ENCODE results near the gene MSL3B.

Gene MSL3B

DNA sequence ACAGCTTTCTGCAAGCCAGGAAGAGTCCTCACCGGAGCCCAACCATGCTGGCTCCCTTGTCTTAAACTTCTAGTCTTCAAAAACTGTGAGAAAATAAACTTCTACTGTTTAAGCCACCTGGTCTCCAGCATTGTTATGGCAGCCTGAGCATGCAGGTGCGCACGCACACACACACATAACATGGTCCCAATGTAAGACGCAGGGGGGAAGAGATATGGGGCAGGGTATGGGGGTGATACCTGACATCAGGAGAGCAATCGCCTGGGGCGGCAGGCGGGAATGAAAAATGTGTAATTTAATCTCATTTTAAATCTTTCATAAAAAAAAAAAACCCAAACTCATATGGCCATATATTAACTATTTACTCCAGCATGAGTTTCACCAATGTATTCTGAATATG, 31.8 kb downstream of the MSL3B start:
- DNase-seq (no peak), ATAC-seq (ENCODE audit: insufficient read depth, low FRiP score) (no peak)
- H3K27me3 ChIP-seq (ENCODE audit: control insufficient read depth in 3 of 3, insufficient read depth in 3 of 3, low read length in 2 of 3): no peaks in the 10 kb centered on the region
- 97 to 98% methylated on average over 7 of the region's 7 CpGs for WGBS, 2 donors
- peaks cover 0 to 17% (median 4%) of the 10 kb centered on the region in 4 donors for H3K36me3 ChIP-seq (ENCODE audit: control insufficient read depth in 4 of 4, insufficient read depth in 4 of 4, low read length in 4 of 4)
- TF ChIP-seq, protein P1, sequence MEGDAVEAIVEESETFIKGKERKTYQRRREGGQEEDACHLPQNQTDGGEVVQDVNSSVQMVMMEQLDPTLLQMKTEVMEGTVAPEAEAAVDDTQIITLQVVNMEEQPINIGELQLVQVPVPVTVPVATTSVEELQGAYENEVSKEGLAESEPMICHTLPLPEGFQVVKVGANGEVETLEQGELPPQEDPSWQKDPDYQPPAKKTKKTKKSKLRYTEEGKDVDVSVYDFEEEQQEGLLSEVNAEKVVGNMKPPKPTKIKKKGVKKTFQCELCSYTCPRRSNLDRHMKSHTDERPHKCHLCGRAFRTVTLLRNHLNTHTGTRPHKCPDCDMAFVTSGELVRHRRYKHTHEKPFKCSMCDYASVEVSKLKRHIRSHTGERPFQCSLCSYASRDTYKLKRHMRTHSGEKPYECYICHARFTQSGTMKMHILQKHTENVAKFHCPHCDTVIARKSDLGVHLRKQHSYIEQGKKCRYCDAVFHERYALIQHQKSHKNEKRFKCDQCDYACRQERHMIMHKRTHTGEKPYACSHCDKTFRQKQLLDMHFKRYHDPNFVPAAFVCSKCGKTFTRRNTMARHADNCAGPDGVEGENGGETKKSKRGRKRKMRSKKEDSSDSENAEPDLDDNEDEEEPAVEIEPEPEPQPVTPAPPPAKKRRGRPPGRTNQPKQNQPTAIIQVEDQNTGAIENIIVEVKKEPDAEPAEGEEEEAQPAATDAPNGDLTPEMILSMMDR (IDR thresholded peaks at IDR 0.05; ENCODE audit: control extremely low read depth, extremely low read depth): no peak
- H3K9ac ChIP-seq (ENCODE audit: insufficient read depth in 1 of 2, low read length in 2 of 2): no peak overlapping the region
- H3K9me3 ChIP-seq (ENCODE audit: control insufficient read depth in 4 of 4, insufficient read depth in 3 of 4, low read length in 3 of 4): no peaks in the 10 kb centered on the region
- peaks cover 0 to 9% (median 0%) of the 10 kb centered on the region in 5 donors for H3K4me1 ChIP-seq (ENCODE audit: control insufficient read depth in 5 of 5, insufficient read depth in 5 of 5, low read length in 5 of 5)
- H3K4me3 ChIP-seq: no peak overlapping the region
- H3K27ac ChIP-seq (ENCODE audit: low read depth in 1 of 2, low read length in 1 of 2): no peak overlapping the region

DNA sequence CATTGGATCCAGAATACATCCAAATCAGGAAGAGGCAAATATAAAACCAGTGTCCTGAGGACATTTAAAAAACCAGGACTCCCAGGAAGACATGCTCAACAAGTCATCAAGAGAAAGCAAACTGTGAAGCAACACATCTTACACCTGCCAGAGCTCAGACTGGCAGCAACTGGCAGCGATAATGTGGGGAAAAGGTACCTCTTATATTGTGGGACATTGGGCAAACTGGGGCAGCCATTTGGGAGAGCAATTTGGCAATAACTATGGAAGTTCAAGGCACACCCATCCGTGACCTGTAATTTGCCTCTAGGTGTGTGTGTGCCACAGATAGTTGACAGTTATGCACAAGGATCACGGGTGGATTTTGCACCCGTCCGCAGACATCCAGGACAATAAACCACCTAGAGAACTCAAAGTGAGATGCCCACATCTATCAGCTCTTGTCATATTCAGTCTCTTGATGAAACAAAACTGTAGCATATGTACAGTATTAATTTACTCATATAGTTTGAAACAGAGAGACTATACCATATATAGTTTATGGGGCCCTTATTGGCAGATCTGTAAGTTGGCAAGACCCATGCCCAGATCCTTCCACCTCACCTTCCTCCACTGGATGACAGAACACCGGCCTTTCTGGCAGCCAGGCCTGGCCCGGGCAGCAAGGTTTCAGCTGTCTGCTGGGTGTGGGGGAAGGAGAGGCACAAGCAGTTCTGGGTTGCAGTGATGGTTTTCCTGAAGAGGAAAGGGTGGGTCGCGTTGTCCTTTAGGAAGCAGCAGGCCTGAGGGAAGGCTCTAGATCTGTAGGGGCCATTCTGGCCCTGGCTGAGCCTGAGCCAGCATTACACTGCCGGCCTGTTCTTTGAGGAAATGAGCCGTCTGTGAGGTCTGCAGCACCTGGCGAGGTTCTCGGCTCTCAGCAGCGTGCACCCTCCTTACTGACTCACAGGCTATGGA, 32.7 kb downstream of the MSL3B start:
- Histone ChIP-seq H3K27ac (ENCODE audit: low read depth in 1 of 2, low read length in 1 of 2) (no peak overlapping the region), H3K9ac (ENCODE audit: insufficient read depth in 1 of 2, low read length in 2 of 2) (no peak overlapping the region), H3K36me3 (ENCODE audit: control insufficient read depth in 4 of 4, insufficient read depth in 4 of 4, low read length in 4 of 4) (peaks cover 0 to 17% (median 4%) of the 10 kb centered on the region in 4 donors), H3K9me3 (ENCODE audit: control insufficient read depth in 4 of 4, insufficient read depth in 3 of 4, low read length in 3 of 4) (no peaks in the 10 kb centered on the region), H3K4me1 (ENCODE audit: control insufficient read depth in 5 of 5, insufficient read depth in 5 of 5, low read length in 5 of 5) (peaks cover 0 to 9% (median 0%) of the 10 kb centered on the region in 5 donors), H3K27me3 (ENCODE audit: control insufficient read depth in 3 of 3, insufficient read depth in 3 of 3, low read length in 2 of 3) (no peaks in the 10 kb centered on the region), H3K4me3 (no peak overlapping the region)
- WGBS, 2 donors: 92% methylated on average over 14 of the region's 14 CpGs
- TF ChIP-seq, protein P1 (IDR thresholded peaks at IDR 0.05; ENCODE audit: control extremely low read depth, extremely low read depth): no peak
- ATAC-seq (ENCODE audit: insufficient read depth, low FRiP score) (no peak), DNase-seq (no peak)

DNA sequence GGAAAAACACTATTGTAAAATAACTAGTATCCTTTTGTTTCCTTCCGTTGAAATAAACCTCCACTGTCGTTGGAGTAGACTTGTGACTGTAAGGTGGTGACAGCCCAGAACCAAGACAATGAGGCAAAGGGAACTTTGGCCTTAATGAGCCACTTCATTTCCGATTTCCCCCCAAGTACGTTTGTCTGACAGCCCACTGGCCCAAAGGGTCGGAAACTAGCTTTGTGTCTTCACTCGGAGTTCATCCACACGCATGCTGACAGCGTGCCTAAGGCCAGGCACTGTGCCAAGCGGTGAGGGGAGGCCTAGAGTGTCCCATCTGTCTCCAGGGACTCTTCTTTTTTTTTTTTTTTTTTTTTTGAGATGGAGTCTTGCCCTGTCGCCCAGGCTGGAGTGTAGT, 34.8 kb downstream of the MSL3B start:
- Histone ChIP-seq H3K36me3 (ENCODE audit: control insufficient read depth in 4 of 4, insufficient read depth in 4 of 4, low read length in 4 of 4) (peaks cover 0 to 4% (median 1%) of the 10 kb centered on the region in 4 donors), H3K4me1 (ENCODE audit: control insufficient read depth in 5 of 5, insufficient read depth in 5 of 5, low read length in 5 of 5) (peaks cover 0 to 9% (median 0%) of the 10 kb centered on the region in 5 donors), H3K9ac (ENCODE audit: insufficient read depth in 1 of 2, low read length in 2 of 2) (no peak overlapping the region), H3K9me3 (ENCODE audit: control insufficient read depth in 4 of 4, insufficient read depth in 3 of 4, low read length in 3 of 4) (no peaks in the 10 kb centered on the region), H3K27ac (ENCODE audit: low read depth in 1 of 2, low read length in 1 of 2) (no peak overlapping the region), H3K4me3 (no peak overlapping the region), H3K27me3 (ENCODE audit: control insufficient read depth in 3 of 3, insufficient read depth in 3 of 3, low read length in 2 of 3) (no peaks in the 10 kb centered on the region)
- 66 to 69% methylated on average over 10 of the region's 10 CpGs for WGBS, 2 donors
- DNase-seq: peak; percentile 58 to 67 (median 59)
- TF ChIP-seq, protein P1 (IDR thresholded peaks at IDR 0.05; ENCODE audit: control extremely low read depth, extremely low read depth): no peak
- no peak for ATAC-seq (ENCODE audit: insufficient read depth, low FRiP score)
